SH-SY5Y (cell line): ENCODE data around the gene OSBPL7.

ENCODE experiments used
- GATA2 ChIP-seq: IDR thresholded peaks from 2 replicates; pipeline ENCODE4 v1.6.1; 2011; ENCODE audit warnings: mild to moderate bottlenecking, low read depth, low read length
- GATA3 ChIP-seq: IDR thresholded peaks from 2 replicates; pipeline ENCODE4 v1.6.1; 2011; ENCODE audit warnings: low read depth, mild to moderate bottlenecking, low read length, moderate library complexity

GRCh38 chr17:47869114-47869513 is 47.5 kb upstream of the OSBPL7 start:
- TF ChIP-seq GATA2 (no peak), GATA3 (no peak)
